HepG2 (cell line): ENCODE measurements around the gene TXNRD2. TPM values are rescaled to one million over a fixed set of nuclear protein-coding genes. Genes with fewer than 3 reads are reported as not detected.

ENCODE experiments used
- AFF4 ChIP-seq: sonication (generic); formaldehyde crosslinking; IDR thresholded peaks from 2 replicates; pipeline ENCODE4 v1.4.0; 2020; ENCODE audit warnings: missing genetic modification reagents
- BRCA1 ChIP-seq: sonication (generic); formaldehyde crosslinking; IDR thresholded peaks from 2 replicates; pipeline ENCODE4 v1.4.0; 2020; ENCODE audit warnings: missing genetic modification reagents
- FLYWCH1 ChIP-seq: sonication (generic); formaldehyde crosslinking; IDR thresholded peaks from 2 replicates; pipeline ENCODE4 v1.8.1; 2023; ENCODE audit warnings: mild to moderate bottlenecking, missing genetic modification reagents
- HIC2 ChIP-seq: sonication (generic); formaldehyde crosslinking; IDR thresholded peaks from 2 replicates; pipeline ENCODE4 v1.9.0; 2022; ENCODE audit warnings: low read depth, missing genetic modification reagents
- KDM6A ChIP-seq: IDR thresholded peaks from 2 replicates; pipeline ENCODE4 v1.6.1; 2016; ENCODE audit warnings: low read depth
- MED8 ChIP-seq: sonication (generic); formaldehyde crosslinking; IDR thresholded peaks from 2 replicates; pipeline ENCODE4 v1.8.1; 2023; ENCODE audit warnings: mild to moderate bottlenecking, missing genetic modification reagents; ENCODE audit not compliant: insufficient replicate concordance
- NFATC3 ChIP-seq: sonication (generic); formaldehyde crosslinking; IDR thresholded peaks from 2 replicates; pipeline ENCODE4 v1.5.1; 2020; ENCODE audit warnings: mild to moderate bottlenecking, missing genetic modification reagents
- NFIB ChIP-seq: sonication (generic); formaldehyde crosslinking; IDR thresholded peaks from 2 replicates; pipeline ENCODE4 v1.9.0; 2021; ENCODE audit warnings: missing genetic modification reagents, mild to moderate bottlenecking, borderline replicate concordance
- SAP130 ChIP-seq: IDR thresholded peaks from 2 replicates; pipeline ENCODE4 v1.6.1; 2016; ENCODE audit warnings: low read depth
- SMAD1 ChIP-seq: sonication (generic); formaldehyde crosslinking; IDR thresholded peaks from 2 replicates; pipeline ENCODE4 v1.4.0; 2020; ENCODE audit warnings: missing genetic modification reagents, low read depth, mild to moderate bottlenecking, borderline replicate concordance
- THAP8 ChIP-seq: sonication (generic); formaldehyde crosslinking; IDR thresholded peaks from 2 replicates; pipeline ENCODE4 v1.5.1; 2020; ENCODE audit warnings: missing genetic modification reagents, mild to moderate bottlenecking, borderline replicate concordance
- ZBTB34 ChIP-seq: sonication (generic); formaldehyde crosslinking; IDR thresholded peaks from 2 replicates; pipeline ENCODE4 v1.8.0; 2022; ENCODE audit warnings: mild to moderate bottlenecking, missing genetic modification reagents
- ZNF282 ChIP-seq: fragments of 450-650 bp; IDR thresholded peaks from 2 replicates; pipeline ENCODE4 v1.6.1; 2018; ENCODE audit not compliant: partially characterized antibody
- ZNF562 ChIP-seq: sonication (generic); formaldehyde crosslinking; IDR thresholded peaks from 2 replicates; pipeline ENCODE4 v1.8.0; 2022; ENCODE audit warnings: missing genetic modification reagents, borderline replicate concordance
- polyA plus RNA-seq, 8 experiments: library from polyadenylated mRNA; depleted of rRNA in 3 of 8; stranded (reverse) in 7 of 8; unstranded in 1 of 8; fragments of >200 nt; fragmentation: Illumina TruSeq in 4 of 8; extraction: Trizol in 4 of 8; gene quantifications; 2 replicates each; pipeline versions ENCODE4 v1.2.1 to v1.2.3, GENCODE V29; 2011 to 2016; ENCODE audit warnings: low read depth in 4 of 8, missing spikeins in 1 of 8, mixed read lengths in 1 of 8; ENCODE audit not compliant: insufficient read depth in 1 of 8
- total RNA-seq, 5 experiments: library from RNA; depleted of rRNA; stranded (reverse); fragments of >200 nt; fragmentation: Illumina TruSeq; extraction: Trizol; gene quantifications; 2 replicates each; pipeline ENCODE4 v1.2.3, GENCODE V29; 2016; ENCODE audit warnings: low read depth in 1 of 5
- TF ChIP-seq, protein P1 (sequence below): IDR thresholded peaks from 2 replicates; pipeline ENCODE4 v1.6.1; 2016; ENCODE audit warnings: low read depth, control low read depth
- TF ChIP-seq, protein P2 (sequence below): sonication (generic); formaldehyde crosslinking; IDR thresholded peaks from 2 replicates; pipeline ENCODE4 v1.5.0; 2020; ENCODE audit warnings: missing genetic modification reagents

TXNRD2 gene
- total and polyA plus RNA-seq, 2 of the 13 experiments (the other 11 are each of a cell fraction or from before 2014, with no cell fraction given) = 17.5 to 18.6 TPM

- TF ChIP-seq NFIB (CRISPR knock-in tag) = no peak
- no peak for TF ChIP-seq ZNF282
- TF ChIP-seq THAP8 (CRISPR knock-in tag) = no peak
- TF ChIP-seq HIC2 (CRISPR knock-in tag) = peak; percentile 42; the same call in 1 of the 2 replicates
- peak; percentile 62; the same call in 1 of the 2 replicates for TF ChIP-seq BRCA1 (CRISPR knock-in tag)
- TF ChIP-seq SMAD1 (CRISPR knock-in tag) = no peak
- TF ChIP-seq SAP130 (CRISPR knock-in tag) = peak; percentile 84; the same call in 1 of the 2 replicates
- TF ChIP-seq, protein P1, sequence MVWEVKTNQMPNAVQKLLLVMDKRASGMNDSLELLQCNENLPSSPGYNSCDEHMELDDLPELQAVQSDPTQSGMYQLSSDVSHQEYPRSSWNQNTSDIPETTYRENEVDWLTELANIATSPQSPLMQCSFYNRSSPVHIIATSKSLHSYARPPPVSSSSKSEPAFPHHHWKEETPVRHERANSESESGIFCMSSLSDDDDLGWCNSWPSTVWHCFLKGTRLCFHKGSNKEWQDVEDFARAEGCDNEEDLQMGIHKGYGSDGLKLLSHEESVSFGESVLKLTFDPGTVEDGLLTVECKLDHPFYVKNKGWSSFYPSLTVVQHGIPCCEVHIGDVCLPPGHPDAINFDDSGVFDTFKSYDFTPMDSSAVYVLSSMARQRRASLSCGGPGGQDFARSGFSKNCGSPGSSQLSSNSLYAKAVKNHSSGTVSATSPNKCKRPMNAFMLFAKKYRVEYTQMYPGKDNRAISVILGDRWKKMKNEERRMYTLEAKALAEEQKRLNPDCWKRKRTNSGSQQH = no peak
- no peak for TF ChIP-seq ZNF562 (CRISPR knock-in tag)
- TF ChIP-seq ZBTB34 = 0 out of 2 replicates have a peak, but pooled peaks have one; percentile 27
- TF ChIP-seq NFATC3 (CRISPR knock-in tag) = no peak
- TF ChIP-seq, protein P2, sequence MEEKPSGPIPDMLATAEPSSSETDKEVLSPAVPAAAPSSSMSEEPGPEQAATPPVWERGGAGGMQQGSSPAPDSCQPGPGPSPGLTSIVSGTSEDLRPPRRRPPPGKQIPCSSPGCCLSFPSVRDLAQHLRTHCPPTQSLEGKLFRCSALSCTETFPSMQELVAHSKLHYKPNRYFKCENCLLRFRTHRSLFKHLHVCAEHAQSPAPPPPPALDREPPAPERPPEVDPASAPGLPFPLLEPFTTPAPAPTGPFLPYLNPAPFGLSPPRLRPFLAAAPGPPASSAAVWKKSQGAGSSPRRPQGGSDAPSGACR (CRISPR knock-in tag) = 0 out of 2 replicates have a peak, but pooled peaks have one; percentile 29
- no peak for TF ChIP-seq AFF4 (CRISPR knock-in tag)
- peak; percentile 44; the same call in 1 of the 2 replicates for TF ChIP-seq KDM6A (CRISPR knock-in tag)
- TF ChIP-seq MED8 (CRISPR knock-in tag) = no peak
- TF ChIP-seq FLYWCH1 (CRISPR knock-in tag) = no peak
Measured at GRCh38 chr22:19880786-19881569, 60.6 kb downstream of the TXNRD2 start (continued).
